Measurements from ENCODE around the gene TIMM21. TPM values are rescaled to one million over a fixed set of nuclear protein-coding genes. Genes with fewer than 3 reads are reported as not detected.

Gene TIMM21
- polyA plus RNA-seq, 1 donor (not counting 4 experiments of a cell fraction or from before 2014, with no cell fraction given): 76.0 TPM

GRCh38 chr18:74148543-74149070 lies 284 bp downstream of the TIMM21 start:
- peaks cover 17% of the 10 kb centered on the region for H3K4me1 ChIP-seq (ENCODE audit: control insufficient read depth, extremely low read depth, insufficient read depth, low read length)
- dilution Hi-C loops (cut with MboI; ENCODE audit: extremely low pct_ligation_motif_present, low sequenced_read_pairs): no loop called here
- peak overlapping the region; percentile 89 for H3K9ac ChIP-seq (ENCODE audit: control insufficient read depth, extremely low read depth, insufficient read depth, low read length)
- no peaks in the 10 kb centered on the region for H3K9me3 ChIP-seq (ENCODE audit: control insufficient read depth, low read depth, low read length)
- H3K36me3 ChIP-seq (ENCODE audit: control insufficient read depth in 2 of 2, extremely low read depth in 1 of 2, insufficient read depth in 2 of 2, low read length in 2 of 2): peaks cover 8 to 14% of the 10 kb centered on the region in 2 experiments
- no peak for TF ChIP-seq CTCF (optimal IDR thresholded peaks at IDR 0.05 in 1 of 3, IDR thresholded peaks at IDR 0.05 in 1 of 3, conservative IDR thresholded peaks at IDR 0.05 in 1 of 3; ENCODE audit: extremely low read depth in 1 of 3, insufficient read depth in 2 of 3, low read length in 3 of 3)
- TF ChIP-seq EZH2 (IDR thresholded peaks at IDR 0.05; ENCODE audit: low read length): no peak
- peak overlapping the region; percentile 94 for H2AFZ ChIP-seq (ENCODE audit: control insufficient read depth, low read length)
- H3K27me3 ChIP-seq (ENCODE audit: control insufficient read depth, extremely low read depth, insufficient read depth, low read length): no peaks in the 10 kb centered on the region
- FAIRE-seq: no peak
- peak overlapping the region; percentile 87 for H3K27ac ChIP-seq (ENCODE audit: control insufficient read depth, insufficient read depth, low read length)
- peaks cover 52% of the 10 kb centered on the region for H3K79me2 ChIP-seq (ENCODE audit: control insufficient read depth, insufficient read depth, low read length)
- H4K20me1 ChIP-seq (ENCODE audit: control insufficient read depth, extremely low read depth, insufficient read depth, low read length): no peaks in the 10 kb centered on the region
- peak overlapping the region; percentile 70 to 98 (median 82) for H3K4me3 ChIP-seq (ENCODE audit: control insufficient read depth in 2 of 3, extremely low read depth in 1 of 3, insufficient read depth in 2 of 3, low read depth in 1 of 3, low read length in 3 of 3)
- H3K9me1 ChIP-seq (ENCODE audit: control insufficient read depth, extremely low read depth, insufficient read depth, low read length): peaks cover 3% of the 10 kb centered on the region
- DNase-seq (ENCODE audit: low read depth, low spot score): no peak
- H3K4me2 ChIP-seq (ENCODE audit: control insufficient read depth, extremely low read depth, insufficient read depth, low read depth, low read length): peak overlapping the region; percentile 86

- dilution Hi-C loops (cut with MboI; ENCODE audit: extremely low pct_ligation_motif_present, low sequenced_read_pairs): no loop called here
- no peaks in the 10 kb centered on the region for H4K20me1 ChIP-seq (ENCODE audit: control insufficient read depth, extremely low read depth, insufficient read depth, low read length)
- H3K9me3 ChIP-seq (ENCODE audit: control insufficient read depth, low read depth, low read length): no peaks in the 10 kb centered on the region
- H3K36me3 ChIP-seq (ENCODE audit: control insufficient read depth in 2 of 2, extremely low read depth in 1 of 2, insufficient read depth in 2 of 2, low read length in 2 of 2): peaks cover 8 to 14% of the 10 kb centered on the region in 2 experiments
- no peaks in the 10 kb centered on the region for H3K27me3 ChIP-seq (ENCODE audit: control insufficient read depth, extremely low read depth, insufficient read depth, low read length)
- TF ChIP-seq CTCF (optimal IDR thresholded peaks at IDR 0.05 in 1 of 3, IDR thresholded peaks at IDR 0.05 in 1 of 3, conservative IDR thresholded peaks at IDR 0.05 in 1 of 3; ENCODE audit: extremely low read depth in 1 of 3, insufficient read depth in 2 of 3, low read length in 3 of 3) (no peak), EZH2 (IDR thresholded peaks at IDR 0.05; ENCODE audit: low read length) (no peak)
- no peak overlapping the region for H3K27ac ChIP-seq (ENCODE audit: control insufficient read depth, insufficient read depth, low read length)
- H3K4me3 ChIP-seq (ENCODE audit: control insufficient read depth in 2 of 3, extremely low read depth in 1 of 3, insufficient read depth in 2 of 3, low read depth in 1 of 3, low read length in 3 of 3): peak overlapping the region; percentile 18 to 82 (median 66)
- peaks cover 17% of the 10 kb centered on the region for H3K4me1 ChIP-seq (ENCODE audit: control insufficient read depth, extremely low read depth, insufficient read depth, low read length)
- no peak for DNase-seq (ENCODE audit: low read depth, low spot score)
- peaks cover 3% of the 10 kb centered on the region for H3K9me1 ChIP-seq (ENCODE audit: control insufficient read depth, extremely low read depth, insufficient read depth, low read length)
- peak; percentile 26 for FAIRE-seq
- peaks cover 63% of the 10 kb centered on the region for H3K79me2 ChIP-seq (ENCODE audit: control insufficient read depth, insufficient read depth, low read length)
- no peak overlapping the region for H2AFZ ChIP-seq (ENCODE audit: control insufficient read depth, low read length)
- peak overlapping the region; percentile 86 for H3K4me2 ChIP-seq (ENCODE audit: control insufficient read depth, extremely low read depth, insufficient read depth, low read depth, low read length)
- H3K9ac ChIP-seq (ENCODE audit: control insufficient read depth, extremely low read depth, insufficient read depth, low read length): peak overlapping the region; percentile 10
Measured at GRCh38 chr18:74149878-74150277, 1.6 kb downstream of the TIMM21 start.
